Activated naive CD4-positive, alpha-beta T cell treated with anti-CD3 and anti-CD28 coated beads for 36 hours (primary cell): Measurements from ENCODE around the gene FH. TPM values are rescaled to one million over a fixed set of nuclear protein-coding genes. Genes with fewer than 3 reads are reported as not detected.

Experiments
- total RNA-seq, 2 experiments: library from RNA; stranded (reverse); gene quantifications; one replicate each; pipeline ENCODE4 v1.2.3, GENCODE V29; 2021

FH gene
- total RNA-seq, 2 experiments from 2014 or later: 91.6 to 95.4 TPM

Other genes starting within 250 kb of the FH start
- not detected for gene RGS7, start 162.6 kb downstream of the FH start, total RNA-seq
- not detected for gene KMO, start 12.6 kb upstream of the FH start, total RNA-seq
- 10 to 100 TPM; 19.9 to 21.1 TPM for gene CHML, start 120.6 kb upstream of the FH start, total RNA-seq
- gene OPN3, start 120.6 kb upstream of the FH start, total RNA-seq: 1 to 10 TPM; 7.7 to 9.0 TPM
- not detected for gene WDR64, start 132.5 kb upstream of the FH start, total RNA-seq